Colonic mucosa (tissue), 4 donors: ENCODE data around the gene CISH. TPM values are rescaled to one million over a fixed set of nuclear protein-coding genes. Genes with fewer than 3 reads are reported as not detected.

ENCODE experiments used
- DNase-seq: peaks from one replicate; pipeline ENCODE4 v3.0.0-alpha.2; 2020
- H3K27ac ChIP-seq: fragments of 200-600 bp; one replicate; pipeline ENCODE4 v1.8.0; 2021
- H3K27me3 ChIP-seq: fragments of 200-600 bp; one replicate; pipeline ENCODE4 v1.8.0; 2021
- H3K36me3 ChIP-seq: fragments of 200-600 bp; one replicate; pipeline ENCODE4 v1.8.0; 2021
- H3K4me1 ChIP-seq: fragments of 200-600 bp; one replicate; pipeline ENCODE4 v1.8.0; 2021; ENCODE audit warnings: mild to moderate bottlenecking
- H3K4me3 ChIP-seq: fragments of 200-600 bp; one replicate; pipeline ENCODE4 v1.8.0; 2021
- H3K9ac ChIP-seq, 2 donors: one replicate each; pipeline ENCODE4 v1.7.0; 2013; ENCODE audit warnings: control low read depth in 2 of 2, low read depth in 2 of 2, low read length in 2 of 2
- H3K9me3 ChIP-seq: fragments of 200-600 bp; one replicate; pipeline ENCODE4 v1.8.0; 2021
- intact Hi-C: fragments of 100-400 bp; cut with DNase I; formaldehyde crosslinking; loops from one replicate; pipeline ENCODE4 v1.14.1; 2022
- total RNA-seq, 2 donors: library from RNA; stranded (reverse); fragmentation: NEBNext Ultra II Directional in 1 of 2; extraction: Animal tissue kit (Norgen Biotek cat#: 25700) in 1 of 2; gene quantifications; one replicate each; pipeline ENCODE4 v1.2.1, GENCODE V29; 2021
- TF ChIP-seq, protein P1 (sequence below): fragments of 200-600 bp; IDR thresholded peaks from one replicate; pipeline ENCODE4 v1.8.0; 2022; ENCODE audit warnings: antibody characterized with exemption, mild to moderate bottlenecking
- donor health status: healthy.
- donor health status: DM: no; HTN: no; CAD: no.
- donor health status: DM: no; HTN: no; CAD: no.

CISH gene
- total RNA-seq, 2 donors from 2014 or later: 17.1 to 19.6 TPM

DNA sequence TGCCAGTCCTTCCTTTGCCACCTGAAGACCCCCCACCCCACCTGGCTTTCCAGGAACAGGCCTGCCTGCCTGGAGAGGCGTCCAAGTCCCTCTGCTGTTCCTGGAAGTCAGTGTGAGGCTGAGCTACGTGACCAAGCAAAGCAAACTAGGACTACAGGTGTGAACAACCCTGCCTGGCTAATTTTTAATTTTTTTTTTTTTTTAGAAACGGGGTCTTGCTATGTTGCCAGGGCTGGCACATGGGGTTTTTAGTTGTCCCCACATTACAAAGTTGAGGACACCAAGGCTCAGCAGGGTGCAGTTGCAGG, 24.9 kb downstream of the CISH start:
- Histone ChIP-seq H3K9ac (peak overlapping the region in 1 of 2 donors; percentile 17), H3K27ac (no peak overlapping the region), H3K27me3 (no peaks in the 10 kb centered on the region), H3K9me3 (no peaks in the 10 kb centered on the region), H3K4me1 (no peaks in the 10 kb centered on the region), H3K36me3 (no peaks in the 10 kb centered on the region), H3K4me3 (no peak overlapping the region)
- intact Hi-C loops: no loop called here
- TF ChIP-seq, protein P1, sequence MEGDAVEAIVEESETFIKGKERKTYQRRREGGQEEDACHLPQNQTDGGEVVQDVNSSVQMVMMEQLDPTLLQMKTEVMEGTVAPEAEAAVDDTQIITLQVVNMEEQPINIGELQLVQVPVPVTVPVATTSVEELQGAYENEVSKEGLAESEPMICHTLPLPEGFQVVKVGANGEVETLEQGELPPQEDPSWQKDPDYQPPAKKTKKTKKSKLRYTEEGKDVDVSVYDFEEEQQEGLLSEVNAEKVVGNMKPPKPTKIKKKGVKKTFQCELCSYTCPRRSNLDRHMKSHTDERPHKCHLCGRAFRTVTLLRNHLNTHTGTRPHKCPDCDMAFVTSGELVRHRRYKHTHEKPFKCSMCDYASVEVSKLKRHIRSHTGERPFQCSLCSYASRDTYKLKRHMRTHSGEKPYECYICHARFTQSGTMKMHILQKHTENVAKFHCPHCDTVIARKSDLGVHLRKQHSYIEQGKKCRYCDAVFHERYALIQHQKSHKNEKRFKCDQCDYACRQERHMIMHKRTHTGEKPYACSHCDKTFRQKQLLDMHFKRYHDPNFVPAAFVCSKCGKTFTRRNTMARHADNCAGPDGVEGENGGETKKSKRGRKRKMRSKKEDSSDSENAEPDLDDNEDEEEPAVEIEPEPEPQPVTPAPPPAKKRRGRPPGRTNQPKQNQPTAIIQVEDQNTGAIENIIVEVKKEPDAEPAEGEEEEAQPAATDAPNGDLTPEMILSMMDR: no peak
- no peak for DNase-seq

DNA sequence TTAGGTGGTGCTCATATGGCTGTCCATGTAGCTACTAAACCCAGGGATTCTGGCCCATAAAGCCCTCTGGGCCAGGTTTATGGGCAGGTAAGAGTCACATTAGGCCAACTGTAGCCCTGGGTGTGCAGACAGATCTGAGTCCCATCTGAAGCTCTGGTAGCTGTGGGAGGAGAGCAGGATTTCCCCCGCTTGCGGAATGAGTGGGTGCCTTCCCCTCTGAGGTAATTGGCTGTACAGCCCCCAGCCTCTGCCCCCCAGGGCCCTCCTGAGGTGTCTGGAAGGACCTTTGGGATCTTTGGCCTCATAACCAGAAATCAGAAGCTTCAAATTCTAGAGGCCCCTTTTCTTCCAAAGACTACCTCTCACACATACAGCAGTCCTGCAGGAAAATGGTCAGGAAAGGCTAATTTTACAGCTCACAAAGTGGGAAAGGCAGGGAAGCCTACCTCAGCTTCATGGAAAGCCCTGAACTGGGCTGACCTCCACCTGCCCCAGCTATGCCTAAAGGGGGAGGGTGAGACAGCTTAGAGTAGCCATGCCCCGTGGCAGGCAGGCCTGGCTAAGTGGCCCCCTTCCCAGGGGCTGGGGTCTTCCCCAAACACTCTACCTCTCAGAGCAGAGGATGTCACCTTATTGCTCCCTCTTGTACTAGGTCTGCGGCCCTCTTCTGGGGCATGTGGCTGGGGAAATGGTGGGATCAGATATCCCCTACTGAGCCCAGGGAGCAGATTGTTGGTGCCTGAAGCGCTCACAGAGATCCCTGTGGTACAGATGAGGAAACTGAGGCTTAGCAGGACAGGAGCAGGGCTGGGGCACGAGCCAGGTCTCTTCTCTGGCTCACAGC, 25.4 kb downstream of the CISH start:
- no peak for DNase-seq
- TF ChIP-seq, protein P1: no peak
- intact Hi-C loops: no loop called here
- H3K4me1 ChIP-seq: no peaks in the 10 kb centered on the region
- no peak overlapping the region for H3K4me3 ChIP-seq
- no peaks in the 10 kb centered on the region for H3K27me3 ChIP-seq
- H3K27ac ChIP-seq: no peak overlapping the region
- H3K9me3 ChIP-seq: no peaks in the 10 kb centered on the region
- H3K36me3 ChIP-seq: no peaks in the 10 kb centered on the region
- peak overlapping the region in 1 of 2 donors; percentile 17 for H3K9ac ChIP-seq

DNA sequence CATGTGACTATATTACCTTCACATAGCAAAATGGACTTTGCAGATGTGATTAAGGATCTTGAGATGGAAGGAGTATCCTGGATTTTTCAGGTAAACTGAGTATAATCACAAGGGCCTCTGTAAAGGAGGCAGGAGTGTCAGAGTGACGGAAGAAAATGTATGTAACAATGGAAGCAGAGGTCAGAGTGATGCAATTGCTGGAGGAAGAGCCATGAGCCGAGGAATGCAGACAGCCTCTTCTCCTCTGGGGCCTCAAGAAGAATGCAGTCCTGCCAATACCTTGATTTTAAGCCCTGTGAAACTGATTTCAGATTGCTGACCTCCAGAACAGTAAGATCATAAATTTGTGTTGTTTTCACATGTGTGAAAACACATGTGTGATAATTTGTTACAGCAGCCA, 27.2 kb downstream of the CISH start:
- H3K27ac ChIP-seq: no peak overlapping the region
- no peaks in the 10 kb centered on the region for H3K27me3 ChIP-seq
- no peaks in the 10 kb centered on the region for H3K9me3 ChIP-seq
- no peak for DNase-seq
- intact Hi-C loops: no loop called here
- TF ChIP-seq, protein P1: no peak
- H3K36me3 ChIP-seq: no peaks in the 10 kb centered on the region
- no peak overlapping the region for H3K4me3 ChIP-seq
- no peak overlapping the region for H3K9ac ChIP-seq
- H3K4me1 ChIP-seq: no peaks in the 10 kb centered on the region

DNA sequence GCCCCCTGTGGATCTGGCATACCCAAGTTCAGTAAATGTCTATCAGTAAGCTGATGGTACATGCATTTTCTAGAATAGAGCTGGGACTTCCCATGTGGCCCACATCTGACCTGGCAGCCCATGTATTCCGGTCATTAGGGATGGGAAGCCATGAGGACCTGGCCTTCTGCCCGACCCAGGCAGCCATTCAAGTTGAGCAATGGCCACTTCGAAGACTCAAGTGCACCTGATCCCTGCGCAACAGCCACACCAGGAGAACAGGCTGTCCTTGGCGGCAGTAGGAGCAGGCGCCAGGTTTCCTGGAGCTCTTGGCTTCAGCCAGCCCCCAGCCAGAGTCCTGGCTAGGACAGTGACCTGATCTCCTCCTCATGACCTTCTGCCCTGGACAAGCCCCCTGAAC, 27.7 kb downstream of the CISH start:
- TF ChIP-seq, protein P1: no peak
- no peaks in the 10 kb centered on the region for H3K4me1 ChIP-seq
- H3K27me3 ChIP-seq: no peaks in the 10 kb centered on the region
- H3K9ac ChIP-seq: no peak overlapping the region
- no peak for DNase-seq
- no peak overlapping the region for H3K4me3 ChIP-seq
- H3K9me3 ChIP-seq: no peaks in the 10 kb centered on the region
- H3K36me3 ChIP-seq: no peaks in the 10 kb centered on the region
- intact Hi-C loops: no loop called here
- H3K27ac ChIP-seq: no peak overlapping the region

DNA sequence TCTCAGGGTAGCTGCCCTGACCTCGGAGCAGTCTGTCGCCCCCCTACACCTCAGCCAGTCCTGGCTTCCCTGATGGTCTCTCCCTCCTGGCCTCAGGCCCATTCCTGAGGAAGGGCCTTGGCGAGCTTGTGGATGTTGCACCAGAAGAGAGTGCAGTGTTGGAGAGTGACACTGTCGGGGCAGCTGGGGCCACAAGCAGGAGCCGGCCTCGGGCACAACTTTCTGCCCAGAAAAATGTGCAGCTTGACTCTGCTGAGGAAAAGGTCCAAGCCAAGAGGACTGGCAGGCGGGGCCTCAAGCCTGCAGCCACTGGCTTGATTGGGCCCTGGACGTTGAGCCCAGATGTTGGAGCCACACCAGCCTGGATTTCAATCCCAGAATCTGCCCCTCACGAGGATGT, 29.5 kb downstream of the CISH start:
- no peak overlapping the region for H3K9ac ChIP-seq
- no peak overlapping the region for H3K4me3 ChIP-seq
- H3K9me3 ChIP-seq: no peaks in the 10 kb centered on the region
- intact Hi-C loops: no loop called here
- TF ChIP-seq, protein P1: no peak
- no peaks in the 10 kb centered on the region for H3K4me1 ChIP-seq
- H3K36me3 ChIP-seq: no peaks in the 10 kb centered on the region
- no peaks in the 10 kb centered on the region for H3K27me3 ChIP-seq
- H3K27ac ChIP-seq: no peak overlapping the region
- DNase-seq: no peak
